HEK293 (cell line): Measurements from ENCODE around the gene EFCAB12.

Experiments
- CTCF ChIA-PET: fragments of 350-600 bp; formaldehyde crosslinking; extraction: SDS; loops from one replicate; lab custom pipeline; 2021; ENCODE audit warnings: antibody characterized with exemption; lab: Yijun Ruan, JAX
- POLR2A ChIA-PET: fragments of 300-600 bp; formaldehyde crosslinking; extraction: SDS; loops from one replicate; lab custom pipeline; 2020; ENCODE audit warnings: antibody characterized with exemption, inconsistent platforms; lab: Yijun Ruan, JAX
- H3K27ac ChIP-seq: fragments of 200-500 bp; sonication (Bioruptor generic); 2 replicates; pipeline ENCODE4 v1.5.1; 2014; ENCODE audit warnings: low read depth, low read length, control low read depth, inconsistent platforms; ENCODE audit errors: extremely low read depth
- H3K36me3 ChIP-seq, 2 experiments: fragments of 200-500 bp in 1 of 2; sonication (Bioruptor generic) in 1 of 2; 1 replicate in 1 of 2; 2 replicates in 1 of 2; pipeline ENCODE4 v1.5.1; 2014 to 2017; ENCODE audit warnings: inconsistent platforms in 2 of 2, low read length in 2 of 2; ENCODE audit not compliant: control insufficient read depth in 2 of 2, insufficient read depth in 1 of 2
- H3K4me1 ChIP-seq: fragments of 200-500 bp; sonication (Bioruptor generic); 2 replicates; pipeline ENCODE4 v1.5.1; 2014; ENCODE audit warnings: mild to moderate bottlenecking, low read length, inconsistent platforms; ENCODE audit not compliant: control insufficient read depth, insufficient read depth
- H3K4me3 ChIP-seq: 2 replicates; pipeline ENCODE4 v1.5.1; 2011; ENCODE audit warnings: low read depth, mild to moderate bottlenecking, control low read depth, low read length, moderate library complexity
- H3K9me3 ChIP-seq: fragments of 200-500 bp; sonication (Bioruptor generic); 2 replicates; pipeline ENCODE4 v1.5.1; 2014; ENCODE audit warnings: low read depth, low read length, inconsistent platforms; ENCODE audit not compliant: control insufficient read depth, insufficient read depth
- GLIS1 ChIP-seq: fragments of 450-650 bp; formaldehyde crosslinking; IDR thresholded peaks from 2 replicates; pipeline ENCODE4 v1.5.1; 2016; ENCODE audit warnings: missing biosample characterization, missing genetic modification characterization
- KLF1 ChIP-seq: fragments of 450-650 bp; formaldehyde crosslinking; IDR thresholded peaks from 2 replicates; pipeline ENCODE4 v1.5.1; 2016; ENCODE audit warnings: missing biosample characterization, missing genetic modification characterization
- OVOL3 ChIP-seq: fragments of 450-650 bp; formaldehyde crosslinking; IDR thresholded peaks from 2 replicates; pipeline ENCODE4 v1.5.1; 2016; ENCODE audit warnings: missing biosample characterization, missing genetic modification characterization
- PBX3 ChIP-seq: sonication (generic); formaldehyde crosslinking; IDR thresholded peaks from 2 replicates; pipeline ENCODE4 v1.8.1; 2022; ENCODE audit warnings: mild to moderate bottlenecking, moderate library complexity, missing genetic modification reagents
- PRDM10 ChIP-seq: fragments of 450-650 bp; formaldehyde crosslinking; IDR thresholded peaks from 2 replicates; pipeline ENCODE4 v1.5.1; 2016; ENCODE audit warnings: missing biosample characterization, missing genetic modification characterization
- SCRT1 ChIP-seq: fragments of 450-650 bp; formaldehyde crosslinking; IDR thresholded peaks from 2 replicates; pipeline ENCODE4 v1.5.1; 2016; ENCODE audit warnings: missing biosample characterization, missing genetic modification characterization, borderline replicate concordance
- SCRT2 ChIP-seq: fragments of 450-650 bp; formaldehyde crosslinking; IDR thresholded peaks from 2 replicates; pipeline ENCODE4 v1.5.1; 2016; ENCODE audit warnings: missing biosample characterization, missing genetic modification characterization
- SP2 ChIP-seq: fragments of 450-650 bp; formaldehyde crosslinking; IDR thresholded peaks from 2 replicates; pipeline ENCODE4 v1.5.1; 2016; ENCODE audit warnings: missing biosample characterization, missing genetic modification characterization
- SP3 ChIP-seq: fragments of 450-650 bp; formaldehyde crosslinking; IDR thresholded peaks from 2 replicates; pipeline ENCODE4 v1.5.1; 2016; ENCODE audit warnings: missing biosample characterization, missing genetic modification characterization
- ZBTB1 ChIP-seq: fragments of 450-650 bp; formaldehyde crosslinking; IDR thresholded peaks from 2 replicates; pipeline ENCODE4 v1.5.1; 2016; ENCODE audit warnings: missing biosample characterization, missing genetic modification characterization
- ZBTB21 ChIP-seq: fragments of 450-650 bp; formaldehyde crosslinking; IDR thresholded peaks from 2 replicates; pipeline ENCODE4 v1.5.1; 2017; ENCODE audit warnings: missing biosample characterization, missing genetic modification characterization
- ZBTB48 ChIP-seq: fragments of 450-650 bp; formaldehyde crosslinking; IDR thresholded peaks from 2 replicates; pipeline ENCODE4 v1.5.1; 2016; ENCODE audit warnings: missing biosample characterization, missing genetic modification characterization
- ZBTB8A ChIP-seq: fragments of 450-650 bp; formaldehyde crosslinking; IDR thresholded peaks from 2 replicates; pipeline ENCODE4 v1.5.1; 2016; ENCODE audit warnings: missing biosample characterization, missing genetic modification characterization
- ZFHX2 ChIP-seq: fragments of 450-650 bp; formaldehyde crosslinking; conservative IDR thresholded peaks from 2 replicates; pipeline ENCODE4 v1.5.1; 2016; ENCODE audit warnings: missing biosample characterization, missing genetic modification characterization
- ZNF10 ChIP-seq: fragments of 450-650 bp; formaldehyde crosslinking; IDR thresholded peaks from 2 replicates; pipeline ENCODE4 v1.5.1; 2017; ENCODE audit warnings: missing biosample characterization, missing genetic modification characterization
- ZNF174 ChIP-seq: fragments of 450-650 bp; formaldehyde crosslinking; IDR thresholded peaks from 2 replicates; pipeline ENCODE4 v1.5.0; 2017; ENCODE audit warnings: missing biosample characterization, mild to moderate bottlenecking, missing genetic modification characterization
- ZNF2 ChIP-seq: fragments of 450-650 bp; formaldehyde crosslinking; IDR thresholded peaks from 2 replicates; pipeline ENCODE4 v1.5.1; 2016; ENCODE audit warnings: missing biosample characterization, missing genetic modification characterization
- ZNF24 ChIP-seq: fragments of 450-650 bp; formaldehyde crosslinking; IDR thresholded peaks from 2 replicates; pipeline ENCODE4 v1.5.1; 2016; ENCODE audit warnings: missing biosample characterization, missing genetic modification characterization
- ZNF266 ChIP-seq: fragments of 450-650 bp; formaldehyde crosslinking; IDR thresholded peaks from 2 replicates; pipeline ENCODE4 v1.5.1; 2016; ENCODE audit warnings: missing biosample characterization, missing genetic modification characterization, low read depth
- ZNF335 ChIP-seq: fragments of 450-650 bp; formaldehyde crosslinking; conservative IDR thresholded peaks from 2 replicates; pipeline ENCODE4 v1.5.1; 2016; ENCODE audit warnings: missing biosample characterization, missing genetic modification characterization
- ZNF366 ChIP-seq: fragments of 450-650 bp; formaldehyde crosslinking; conservative IDR thresholded peaks from 2 replicates; pipeline ENCODE4 v1.5.1; 2016; ENCODE audit warnings: missing biosample characterization, missing genetic modification characterization
- ZNF571 ChIP-seq: fragments of 450-650 bp; formaldehyde crosslinking; IDR thresholded peaks from 2 replicates; pipeline ENCODE4 v1.5.0; 2017; ENCODE audit warnings: missing biosample characterization, missing genetic modification characterization
- ZNF596 ChIP-seq: fragments of 450-650 bp; IDR thresholded peaks from 2 replicates; pipeline ENCODE4 v1.5.0; 2018; ENCODE audit warnings: missing biosample characterization, mild to moderate bottlenecking, missing genetic modification characterization, moderate library complexity
- ZNF600 ChIP-seq: fragments of 450-650 bp; formaldehyde crosslinking; IDR thresholded peaks from 2 replicates; pipeline ENCODE4 v1.5.1; 2016; ENCODE audit warnings: missing biosample characterization, missing genetic modification characterization
- ZNF664 ChIP-seq: fragments of 450-650 bp; formaldehyde crosslinking; IDR thresholded peaks from 2 replicates; pipeline ENCODE4 v1.5.1; 2016; ENCODE audit warnings: missing biosample characterization, missing genetic modification characterization
- ZNF747 ChIP-seq: fragments of 450-650 bp; formaldehyde crosslinking; IDR thresholded peaks from 2 replicates; pipeline ENCODE4 v1.5.1; 2016; ENCODE audit warnings: missing biosample characterization, missing genetic modification characterization
- ZNF76 ChIP-seq: fragments of 450-650 bp; formaldehyde crosslinking; IDR thresholded peaks from 2 replicates; pipeline ENCODE4; 2016; ENCODE audit warnings: low read depth, missing biosample characterization, missing genetic modification characterization, borderline replicate concordance
- ZNF791 ChIP-seq: fragments of 450-650 bp; formaldehyde crosslinking; IDR thresholded peaks from 2 replicates; pipeline ENCODE4 v1.5.1; 2016; ENCODE audit warnings: missing biosample characterization, missing genetic modification characterization
- ZSCAN5A ChIP-seq: fragments of 450-650 bp; formaldehyde crosslinking; IDR thresholded peaks from 2 replicates; pipeline ENCODE4 v1.5.1; 2016; ENCODE audit warnings: missing biosample characterization, missing genetic modification characterization
- TF ChIP-seq, protein P1 (sequence below): fragments of 450-650 bp; formaldehyde crosslinking; IDR thresholded peaks from 2 replicates; pipeline ENCODE4 v1.5.1; 2017; ENCODE audit warnings: missing biosample characterization, missing genetic modification characterization

Gene EFCAB12

GRCh38 chr3:129428376-129429079, at the start of gene EFCAB12:
Gene EFCAB12 (minus strand): TSS chr3:129428636. CDS start chr3:129428488, 148 bp downstream.
- 0 out of 2 replicates have a peak, but pooled peaks have one; percentile 33 for TF ChIP-seq ZNF366 (tag by site-specific recombination)
- TF ChIP-seq ZNF571 (tag by site-specific recombination), result no peak
- peak; percentile 56; the same call in 1 of the 2 replicates for TF ChIP-seq ZNF10 (tag by site-specific recombination)
- TF ChIP-seq ZNF335, result peak; percentile 35; the same call in 1 of the 2 replicates
- peak; percentile 54; the same call in 1 of the 2 replicates for TF ChIP-seq ZNF600 (tag by site-specific recombination)
- no peak for TF ChIP-seq ZNF174 (tag by site-specific recombination)
- TF ChIP-seq SP2, result peak; percentile 76
- peak; percentile 31; the same call in 1 of the 2 replicates for TF ChIP-seq ZNF596 (tag by site-specific recombination)
- peak; percentile 63 for TF ChIP-seq PRDM10 (tag by site-specific recombination)
- TF ChIP-seq ZBTB21, result no peak
- 0 out of 2 replicates have a peak, but pooled peaks have one; percentile 13 for TF ChIP-seq KLF1 (tag by site-specific recombination)
- TF ChIP-seq SCRT1, result peak; percentile 86; the same call in 1 of the 2 replicates
- peak; percentile 98 for TF ChIP-seq ZBTB8A (tag by site-specific recombination)
- peak; percentile 41 for TF ChIP-seq ZFHX2 (tag by site-specific recombination)
- TF ChIP-seq OVOL3 (tag by site-specific recombination), result no peak
- no peak for TF ChIP-seq ZNF76 (tag by site-specific recombination)
- peak; percentile 61 for TF ChIP-seq SP3 (tag by site-specific recombination)
- peak; percentile 98 for TF ChIP-seq SCRT2
- no peak for TF ChIP-seq ZNF747 (tag by site-specific recombination)
- TF ChIP-seq, all 188 proteins: peak for 13
- ChIA-PET CTCF (no interaction called here), POLR2A (interaction anchor here (1.3 to 4.1 kb wide), 2 partner anchors 11 to 16 kb away, joined by 4 to 27 read pairs; partner anchors contain the start of genes IFT122 and MBD4)
- H3K4me3 ChIP-seq, result peak within 1 kb of the TSS; percentile 27
- H3K9me3 ChIP-seq, result no peaks in the 10 kb centered on the region
- H3K36me3 ChIP-seq, result peaks cover 0 to 46% of the 10 kb centered on the region in 2 experiments; a peak in 2 of 3 replicates
- H3K27ac ChIP-seq, result no peak within 1 kb of the TSS
- H3K4me1 ChIP-seq, result no peaks in the 10 kb centered on the region

GRCh38 chr3:129476586-129476985, 48.1 kb upstream of the EFCAB12 start:
- no peaks in the 10 kb centered on the region for H3K9me3 ChIP-seq
- CTCF ChIA-PET, result no interaction called here
- TF ChIP-seq ZNF266 (tag by site-specific recombination), result no peak
- no peak for TF ChIP-seq ZNF2 (tag by site-specific recombination)
- TF ChIP-seq ZSCAN5A (tag by site-specific recombination), result no peak
- no peak for TF ChIP-seq ZNF24 (tag by site-specific recombination)
- TF ChIP-seq ZNF791 (tag by site-specific recombination), result no peak
- TF ChIP-seq PBX3 (CRISPR knock-in tag), result no peak
- TF ChIP-seq ZNF664 (tag by site-specific recombination), result no peak
- TF ChIP-seq GLIS1 (tag by site-specific recombination), result no peak
- no peak for TF ChIP-seq ZBTB48 (tag by site-specific recombination)
- no peak for TF ChIP-seq ZBTB1
- TF ChIP-seq, protein P1, sequence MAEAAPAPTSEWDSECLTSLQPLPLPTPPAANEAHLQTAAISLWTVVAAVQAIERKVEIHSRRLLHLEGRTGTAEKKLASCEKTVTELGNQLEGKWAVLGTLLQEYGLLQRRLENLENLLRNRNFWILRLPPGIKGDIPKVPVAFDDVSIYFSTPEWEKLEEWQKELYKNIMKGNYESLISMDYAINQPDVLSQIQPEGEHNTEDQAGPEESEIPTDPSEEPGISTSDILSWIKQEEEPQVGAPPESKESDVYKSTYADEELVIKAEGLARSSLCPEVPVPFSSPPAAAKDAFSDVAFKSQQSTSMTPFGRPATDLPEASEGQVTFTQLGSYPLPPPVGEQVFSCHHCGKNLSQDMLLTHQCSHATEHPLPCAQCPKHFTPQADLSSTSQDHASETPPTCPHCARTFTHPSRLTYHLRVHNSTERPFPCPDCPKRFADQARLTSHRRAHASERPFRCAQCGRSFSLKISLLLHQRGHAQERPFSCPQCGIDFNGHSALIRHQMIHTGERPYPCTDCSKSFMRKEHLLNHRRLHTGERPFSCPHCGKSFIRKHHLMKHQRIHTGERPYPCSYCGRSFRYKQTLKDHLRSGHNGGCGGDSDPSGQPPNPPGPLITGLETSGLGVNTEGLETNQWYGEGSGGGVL (tag by site-specific recombination), result no peak
- no peak overlapping the region for H3K4me3 ChIP-seq
- POLR2A ChIA-PET, result no interaction called here
- H3K4me1 ChIP-seq, result no peaks in the 10 kb centered on the region
- no peak overlapping the region for H3K27ac ChIP-seq
- peaks cover 0 to 39% of the 10 kb centered on the region in 2 experiments; a peak in 1 of 3 replicates for H3K36me3 ChIP-seq
